BE2C (cell line): ENCODE measurements around the gene FAM72A.
"Not testable (repeated sequence)": the region's sequence is repeated elsewhere in the genome, so short reads cannot be mapped to it uniquely, and the experiment has no call there.

ENCODE experiments used
- DNase-seq: peaks from one replicate; pipeline ENCODE4 v3.0.0-alpha.2; 2020
- H3K27me3 ChIP-seq: fragments of 250-450 bp; sonication (Bioruptor Pico); 2 replicates; pipeline ENCODE4 v1.5.1; 2020; ENCODE audit warnings: mild to moderate bottlenecking
- H3K36me3 ChIP-seq: fragments of 250-450 bp; sonication (Bioruptor Pico); 2 replicates; pipeline ENCODE4 v1.5.1; 2020; ENCODE audit warnings: mild to moderate bottlenecking
- H3K4me1 ChIP-seq: fragments of 250-450 bp; sonication (Bioruptor Pico); 2 replicates; pipeline ENCODE4 v1.5.1; 2020
- H3K4me3 ChIP-seq: 2 replicates; pipeline ENCODE4 v1.5.1; 2011; ENCODE audit warnings: low read depth, low read length
- H3K9me3 ChIP-seq: fragments of 250-450 bp; sonication (Bioruptor Pico); 2 replicates; pipeline ENCODE4 v1.5.1; 2020
- TF ChIP-seq, protein P1 (sequence below): IDR thresholded peaks from 2 replicates; pipeline ENCODE4 v1.5.1; 2012; ENCODE audit warnings: mild to moderate bottlenecking, low read depth, low read length

Gene FAM72A

DNA sequence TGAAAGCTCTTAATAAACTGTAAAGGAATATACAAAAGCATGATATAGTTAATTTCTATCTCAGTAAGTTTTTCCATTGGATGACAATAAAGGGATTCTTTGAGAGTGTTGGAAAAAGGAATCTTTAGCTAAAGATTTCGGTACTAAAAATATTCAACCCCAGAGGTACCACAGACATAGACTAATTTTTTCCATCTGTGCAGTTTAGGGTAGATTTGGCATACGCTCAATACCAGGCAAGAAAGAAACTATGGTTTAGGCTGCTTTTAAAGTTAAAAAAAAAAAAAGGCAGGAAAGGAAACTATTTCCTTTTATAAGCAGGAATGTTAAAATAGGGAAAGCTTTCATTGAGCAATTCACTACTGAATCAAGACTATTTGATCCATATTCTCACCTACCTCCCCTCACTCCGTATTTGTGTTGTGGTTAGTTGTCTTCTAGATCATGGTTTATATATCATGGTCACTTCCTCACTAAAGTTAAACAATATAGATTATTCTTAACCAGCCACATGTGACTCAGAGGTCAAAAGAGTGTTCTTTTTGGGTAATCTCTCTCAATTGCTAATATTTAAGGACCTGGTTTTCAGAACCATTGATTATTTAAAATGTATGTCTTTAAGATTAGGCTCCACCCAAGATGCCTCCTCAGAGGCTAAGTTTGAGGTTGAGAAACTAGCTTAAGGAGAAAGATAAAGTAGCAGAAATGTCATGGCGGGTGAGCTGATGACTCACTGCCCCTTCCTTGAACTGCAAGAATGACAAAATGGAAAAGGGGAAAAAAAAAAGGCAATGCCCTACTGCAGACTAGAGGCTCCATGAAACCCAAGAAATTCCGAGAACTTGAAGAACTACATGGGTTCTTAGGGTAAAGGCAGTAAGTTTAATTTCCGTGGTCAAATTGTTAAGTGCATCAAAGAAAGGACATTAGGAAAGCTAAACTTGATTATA is 20.0 kb downstream of the FAM72A start:
- H3K36me3 ChIP-seq, H3K9me3 ChIP-seq, H3K4me3 ChIP-seq, DNase-seq, H3K4me1 ChIP-seq, H3K27me3 ChIP-seq: not testable (repeated sequence)

DNA sequence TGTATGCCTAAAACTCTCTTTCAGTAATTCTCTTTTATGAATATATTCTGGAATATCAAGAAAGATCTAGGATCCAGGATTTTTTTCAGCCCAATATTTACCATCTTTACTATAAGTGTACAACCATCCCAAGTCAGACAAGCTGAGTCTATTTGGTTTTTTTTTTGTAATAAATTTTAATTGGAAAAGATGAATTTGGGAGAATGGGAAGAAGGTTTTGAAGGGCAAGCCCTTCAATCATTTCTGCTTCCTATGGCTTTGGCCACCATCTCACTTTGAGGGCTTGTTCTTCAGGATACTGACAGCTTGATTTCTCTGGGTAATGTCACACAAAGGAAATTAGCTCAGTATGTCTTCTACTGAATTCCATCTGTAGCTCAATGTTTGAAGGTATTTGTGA is 23.0 kb downstream of the FAM72A start:
- not testable (repeated sequence) for H3K9me3 ChIP-seq, H3K4me3 ChIP-seq, H3K4me1 ChIP-seq, H3K27me3 ChIP-seq, H3K36me3 ChIP-seq, DNase-seq

DNA sequence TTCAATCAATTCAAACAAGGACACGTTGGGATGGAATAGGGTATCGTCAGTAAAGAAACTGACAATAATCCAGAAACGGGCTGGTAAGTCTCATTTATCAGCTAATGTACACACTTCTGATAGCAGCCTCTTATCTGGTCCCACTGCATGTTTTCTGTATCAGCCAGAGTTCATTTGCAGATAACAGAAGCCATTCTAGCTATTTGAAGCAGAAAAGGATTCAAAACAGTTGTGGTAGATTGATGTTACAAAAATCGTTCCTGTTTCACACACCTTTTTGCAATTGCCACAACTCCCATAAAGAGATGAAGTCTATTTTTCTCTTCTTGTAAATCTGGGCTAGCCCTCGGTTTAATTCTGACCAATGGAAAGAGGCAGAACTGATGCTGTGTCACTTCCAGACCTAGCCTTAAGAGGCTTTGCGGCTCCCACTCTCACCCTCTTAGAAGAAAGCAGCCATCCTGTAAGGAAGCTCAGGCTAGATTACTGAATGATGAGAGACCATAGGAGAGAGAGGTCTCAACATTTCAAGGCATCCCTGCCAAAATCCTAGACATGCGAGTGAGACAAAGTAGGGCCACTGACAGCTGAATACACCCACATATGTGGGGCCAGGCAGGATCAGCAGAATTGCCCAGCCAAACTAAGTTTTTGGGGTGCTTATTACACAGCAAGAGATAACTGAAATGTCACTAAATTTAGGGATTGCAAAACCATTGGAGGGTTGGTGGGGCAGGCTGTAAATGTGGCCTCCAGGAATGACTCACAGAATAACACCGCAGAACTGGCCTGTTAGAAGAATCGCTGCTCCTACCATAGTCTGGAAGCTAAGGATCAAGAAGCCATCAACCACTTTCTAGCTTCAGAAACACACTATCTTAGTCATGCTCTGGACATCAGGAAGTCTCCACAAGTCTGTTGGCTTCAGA is 24.3 kb downstream of the FAM72A start:
- not testable (repeated sequence) for H3K4me3 ChIP-seq, H3K27me3 ChIP-seq, H3K36me3 ChIP-seq, H3K4me1 ChIP-seq, H3K9me3 ChIP-seq, DNase-seq

DNA sequence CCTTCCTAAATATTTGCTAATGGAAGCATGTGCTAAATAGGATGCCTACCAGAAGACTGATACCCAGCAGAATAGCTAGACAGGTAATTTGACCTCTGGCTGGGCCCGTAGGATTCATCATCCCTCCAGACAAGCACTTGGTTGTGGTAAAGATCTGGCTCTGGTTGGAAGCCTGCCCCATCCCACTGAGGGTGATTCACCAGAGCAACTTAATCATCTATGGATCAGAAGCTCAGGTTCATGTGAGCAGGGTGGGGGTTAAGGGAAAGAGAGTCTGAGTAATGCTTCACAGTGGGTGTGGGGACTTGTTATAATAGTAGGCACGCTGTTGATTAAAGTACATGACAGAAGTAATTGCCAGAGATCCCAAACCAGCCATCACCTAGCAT is 26.5 kb downstream of the FAM72A start:
- not testable (repeated sequence) for H3K4me1 ChIP-seq, H3K36me3 ChIP-seq, H3K4me3 ChIP-seq, H3K9me3 ChIP-seq, H3K27me3 ChIP-seq
- peak; percentile 13 for DNase-seq

DNA sequence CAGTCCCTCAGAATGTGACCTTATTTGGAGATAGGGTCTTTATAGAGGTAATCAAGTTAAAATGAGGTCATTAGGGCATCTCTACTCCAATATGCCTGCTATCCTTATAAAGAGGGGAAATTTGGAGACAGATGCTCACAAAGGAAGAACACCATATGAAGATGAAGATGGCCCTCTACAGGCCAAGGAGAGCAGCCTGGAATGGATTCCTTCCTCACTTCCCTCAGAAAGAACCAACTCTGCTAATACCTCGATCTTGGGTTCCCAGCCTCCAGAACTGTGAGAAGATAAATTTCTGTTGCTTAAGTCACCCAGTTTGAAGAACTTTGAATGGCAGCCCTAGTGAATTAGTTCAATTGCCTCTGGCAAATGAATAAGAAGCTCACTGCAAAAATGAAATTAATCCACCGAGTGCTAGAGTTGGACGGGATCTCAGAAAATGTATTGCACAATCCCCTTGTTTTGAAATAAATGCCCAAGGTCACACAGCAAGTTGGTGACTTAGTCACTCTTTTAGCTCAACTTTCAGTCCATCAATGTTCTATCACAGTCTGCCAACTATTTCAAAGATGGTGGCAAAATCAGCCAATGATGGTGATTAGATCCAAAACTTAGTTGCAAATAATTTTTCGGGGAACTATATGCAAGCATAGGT is 27.1 kb downstream of the FAM72A start:
- not testable (repeated sequence) for H3K36me3 ChIP-seq, H3K9me3 ChIP-seq, H3K4me1 ChIP-seq, DNase-seq, H3K27me3 ChIP-seq, H3K4me3 ChIP-seq

DNA sequence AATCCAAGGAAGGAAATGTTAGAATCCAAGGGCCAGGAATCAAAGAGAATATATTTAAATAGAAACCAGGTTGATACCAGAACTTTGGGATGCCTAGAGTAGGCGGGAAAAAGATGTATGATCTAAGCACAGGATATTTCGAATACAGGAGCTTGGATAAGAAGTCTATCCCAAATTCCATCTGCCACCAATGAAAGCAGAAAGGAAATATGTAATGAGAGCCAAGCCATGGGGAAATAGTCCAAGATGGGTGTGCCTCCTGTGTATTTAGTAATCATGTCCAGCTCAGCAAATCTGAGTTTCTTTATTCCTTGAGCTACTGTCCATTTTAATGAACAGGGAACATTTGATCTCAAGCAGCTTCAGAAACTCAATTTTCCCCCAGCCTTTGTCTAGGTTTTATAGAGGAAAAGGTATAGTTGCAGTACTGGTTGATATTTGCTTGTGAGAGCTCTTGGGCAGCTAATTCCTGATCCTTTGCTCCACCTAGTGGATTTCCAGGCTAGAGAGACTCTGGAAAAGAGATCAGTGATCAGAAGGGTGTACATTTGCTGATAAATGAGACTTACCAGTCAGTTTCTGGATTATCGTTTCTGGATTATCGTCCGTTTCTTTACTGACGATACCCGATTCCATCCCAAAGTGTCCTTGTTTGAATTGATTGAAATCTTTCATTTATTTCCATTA is 28.3 kb downstream of the FAM72A start:
- H3K4me1 ChIP-seq, H3K4me3 ChIP-seq, H3K36me3 ChIP-seq, H3K9me3 ChIP-seq, H3K27me3 ChIP-seq: not testable (repeated sequence)
- DNase-seq = peak; percentile 4
- TF ChIP-seq, protein P1, sequence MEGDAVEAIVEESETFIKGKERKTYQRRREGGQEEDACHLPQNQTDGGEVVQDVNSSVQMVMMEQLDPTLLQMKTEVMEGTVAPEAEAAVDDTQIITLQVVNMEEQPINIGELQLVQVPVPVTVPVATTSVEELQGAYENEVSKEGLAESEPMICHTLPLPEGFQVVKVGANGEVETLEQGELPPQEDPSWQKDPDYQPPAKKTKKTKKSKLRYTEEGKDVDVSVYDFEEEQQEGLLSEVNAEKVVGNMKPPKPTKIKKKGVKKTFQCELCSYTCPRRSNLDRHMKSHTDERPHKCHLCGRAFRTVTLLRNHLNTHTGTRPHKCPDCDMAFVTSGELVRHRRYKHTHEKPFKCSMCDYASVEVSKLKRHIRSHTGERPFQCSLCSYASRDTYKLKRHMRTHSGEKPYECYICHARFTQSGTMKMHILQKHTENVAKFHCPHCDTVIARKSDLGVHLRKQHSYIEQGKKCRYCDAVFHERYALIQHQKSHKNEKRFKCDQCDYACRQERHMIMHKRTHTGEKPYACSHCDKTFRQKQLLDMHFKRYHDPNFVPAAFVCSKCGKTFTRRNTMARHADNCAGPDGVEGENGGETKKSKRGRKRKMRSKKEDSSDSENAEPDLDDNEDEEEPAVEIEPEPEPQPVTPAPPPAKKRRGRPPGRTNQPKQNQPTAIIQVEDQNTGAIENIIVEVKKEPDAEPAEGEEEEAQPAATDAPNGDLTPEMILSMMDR = peak; percentile 21; the same call in 1 of the 2 replicates

DNA sequence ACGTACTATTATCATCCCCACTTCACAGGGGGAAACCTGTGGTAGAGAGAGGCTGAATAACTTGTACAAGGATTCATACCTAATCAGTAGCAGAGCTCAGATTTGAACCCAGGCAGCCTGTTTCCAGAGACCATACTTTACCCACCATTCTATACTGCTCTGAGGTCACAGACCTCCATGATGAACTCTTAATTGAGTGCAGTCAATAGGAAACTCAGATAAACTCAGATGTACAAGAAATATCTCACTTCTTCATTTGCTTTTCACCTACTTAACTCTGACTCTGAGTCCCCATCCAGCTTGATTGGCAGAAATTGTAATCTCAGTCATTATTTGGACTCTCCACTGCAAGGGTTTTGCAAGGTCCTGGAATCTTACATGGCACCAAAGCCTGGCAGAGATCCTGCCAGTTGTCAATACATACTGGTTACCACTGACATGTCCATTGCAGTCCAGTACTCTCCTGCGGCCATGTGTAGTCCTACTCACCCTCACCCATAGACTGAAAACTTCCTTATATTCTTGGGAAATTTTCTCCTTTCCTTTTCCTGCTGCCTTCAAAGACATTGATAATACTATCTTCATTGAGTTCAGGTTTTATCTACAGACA is 29.4 kb downstream of the FAM72A start:
- DNase-seq, H3K27me3 ChIP-seq, H3K36me3 ChIP-seq, H3K4me3 ChIP-seq, H3K9me3 ChIP-seq, H3K4me1 ChIP-seq: not testable (repeated sequence)

DNA sequence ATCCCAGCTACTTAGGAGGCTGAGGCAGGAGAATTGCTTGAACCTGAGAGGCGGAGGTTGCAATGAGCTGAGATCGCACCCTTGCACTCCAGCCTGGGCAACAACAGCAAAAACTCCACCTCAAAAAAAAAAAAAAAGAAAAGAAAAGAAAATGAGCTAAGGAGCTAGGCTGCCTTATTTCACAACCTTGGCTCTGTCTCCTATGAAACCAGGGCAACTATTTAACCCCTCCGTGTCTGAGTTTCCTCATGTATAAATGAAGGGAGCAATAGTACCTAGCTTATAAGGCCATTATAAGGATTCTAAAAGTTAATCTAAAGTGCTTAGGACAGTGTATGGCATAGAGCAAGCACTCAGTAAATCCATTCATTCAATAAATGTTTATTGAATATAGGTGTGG is 32.8 kb downstream of the FAM72A start:
- H3K4me3 ChIP-seq, H3K4me1 ChIP-seq, H3K9me3 ChIP-seq, DNase-seq, H3K27me3 ChIP-seq, H3K36me3 ChIP-seq: not testable (repeated sequence)

DNA sequence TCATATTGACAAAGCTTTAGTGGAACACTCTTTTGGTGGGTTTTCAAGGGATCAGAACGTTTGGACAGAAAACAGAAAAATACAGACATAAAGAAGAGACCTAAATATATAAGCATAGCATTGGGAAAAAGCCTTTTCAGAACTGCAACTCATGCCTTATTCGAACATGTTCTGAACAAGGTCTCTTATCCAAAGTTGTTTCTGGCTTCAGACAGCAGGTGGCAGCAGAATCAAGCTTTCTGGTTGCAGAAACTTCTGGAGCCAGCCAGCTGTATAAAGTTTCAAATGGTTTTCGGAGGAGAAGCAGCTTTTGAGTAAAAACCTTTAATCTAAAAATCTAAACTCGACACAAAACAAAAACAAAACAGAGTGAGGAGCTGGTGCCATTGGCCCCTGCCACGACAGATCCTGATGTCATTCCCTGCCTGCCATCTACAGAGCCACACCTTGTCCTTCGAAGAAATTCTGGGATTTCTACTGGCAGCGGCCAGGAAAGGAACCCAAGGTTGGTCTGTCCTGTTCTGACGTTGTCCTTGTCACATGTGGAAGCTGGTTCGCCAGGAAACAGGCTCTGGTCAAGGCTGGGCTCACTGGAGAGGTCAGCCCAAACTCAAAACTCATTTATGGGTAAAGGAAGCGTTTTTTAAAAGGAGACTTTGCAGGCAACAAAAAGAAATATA is 35.1 kb downstream of the FAM72A start:
- not testable (repeated sequence) for H3K9me3 ChIP-seq, DNase-seq, H3K4me1 ChIP-seq, H3K4me3 ChIP-seq, H3K36me3 ChIP-seq, H3K27me3 ChIP-seq
